ENCODE results near the gene GPRIN1. TPM values are rescaled to one million over a fixed set of nuclear protein-coding genes. Genes with fewer than 3 reads are reported as not detected.

Gene GPRIN1
- total RNA-seq, 1 donor from 2014 or later = 12.3 TPM

DNA sequence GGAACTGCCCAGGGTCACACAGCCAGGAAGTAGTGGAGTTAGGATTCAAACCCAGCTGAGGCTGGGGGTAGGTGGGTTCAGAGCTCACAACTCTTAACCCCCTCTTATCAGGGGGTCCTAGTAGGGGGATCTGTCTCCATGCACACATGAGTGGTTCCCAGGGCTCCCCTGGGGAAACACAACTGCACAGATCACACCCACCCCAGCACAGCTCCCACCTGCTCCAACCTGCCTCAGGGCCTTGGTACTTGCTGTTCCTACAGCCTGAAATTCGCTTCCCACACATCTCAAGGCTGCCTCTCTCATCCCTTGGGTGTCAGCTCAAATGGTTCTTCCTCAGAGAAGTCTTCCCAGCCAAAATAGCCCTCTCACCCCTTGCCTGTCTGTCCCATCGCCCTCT is 15.6 kb upstream of the GPRIN1 start:
- no peak for DNase-seq (ENCODE audit: extremely low read depth, low read depth, low spot score)

DNA sequence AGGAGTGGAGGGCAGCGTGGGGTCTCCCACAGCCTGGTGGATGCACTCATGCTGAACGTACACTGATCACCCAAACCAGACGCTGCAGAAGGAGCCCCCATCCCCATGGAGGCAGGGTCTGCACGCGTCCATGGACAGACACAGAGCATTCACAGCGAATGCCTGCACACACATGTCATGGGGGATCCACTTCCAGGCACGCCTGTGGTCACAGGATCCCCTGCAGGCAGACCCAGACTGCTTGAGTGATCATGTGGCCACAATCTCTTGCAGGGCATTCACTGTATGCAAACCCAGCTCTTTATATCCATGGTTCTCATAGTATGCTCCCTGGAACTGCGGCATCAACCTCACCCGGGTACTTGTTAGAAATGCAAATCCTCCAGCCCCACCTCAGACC is 15.0 kb upstream of the GPRIN1 start:
- DNase-seq (ENCODE audit: extremely low read depth, low read depth, low spot score) = no peak

DNA sequence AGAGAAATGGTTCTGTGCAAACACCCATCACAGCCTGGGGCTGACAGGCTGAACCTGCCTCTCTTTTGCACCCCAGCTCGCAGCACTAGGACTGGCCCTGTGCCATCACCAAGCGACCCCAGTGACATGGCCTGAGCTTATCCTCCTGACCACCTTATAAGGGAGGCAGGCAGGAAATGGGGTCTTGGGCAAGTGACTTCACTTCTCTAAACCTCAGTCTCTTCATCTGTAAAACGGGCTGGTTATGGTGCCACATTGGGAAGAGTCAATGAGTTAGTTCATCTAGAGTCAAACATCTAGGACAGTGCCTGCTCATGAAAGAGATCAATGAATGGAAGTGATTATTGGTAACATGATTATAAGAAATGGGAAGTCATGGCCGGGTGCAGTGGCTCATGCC is 14.2 kb upstream of the GPRIN1 start:
- no peak for DNase-seq (ENCODE audit: extremely low read depth, low read depth, low spot score)

DNA sequence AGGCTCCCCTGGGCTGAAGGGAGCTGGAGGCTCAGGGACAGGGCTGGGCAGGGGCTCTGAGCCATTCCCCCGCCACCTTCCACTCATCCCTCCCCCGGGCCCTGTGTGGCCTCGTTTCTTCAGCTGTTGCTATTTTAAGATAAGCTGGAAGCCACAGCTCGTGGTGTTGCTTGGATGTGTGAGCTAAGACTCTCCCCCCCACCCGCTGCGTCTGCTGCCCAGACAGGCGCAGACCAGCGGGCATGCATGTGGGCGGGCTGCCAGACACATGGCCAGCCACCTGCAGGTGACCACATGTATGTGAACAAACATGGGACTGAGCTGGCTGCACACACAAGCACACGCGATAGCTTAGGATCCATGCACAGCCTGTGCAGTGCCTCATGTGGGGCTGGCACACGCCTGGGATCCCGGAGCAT is 11.7 kb upstream of the GPRIN1 start:
- DNase-seq (ENCODE audit: extremely low read depth, low read depth, low spot score) = no peak

DNA sequence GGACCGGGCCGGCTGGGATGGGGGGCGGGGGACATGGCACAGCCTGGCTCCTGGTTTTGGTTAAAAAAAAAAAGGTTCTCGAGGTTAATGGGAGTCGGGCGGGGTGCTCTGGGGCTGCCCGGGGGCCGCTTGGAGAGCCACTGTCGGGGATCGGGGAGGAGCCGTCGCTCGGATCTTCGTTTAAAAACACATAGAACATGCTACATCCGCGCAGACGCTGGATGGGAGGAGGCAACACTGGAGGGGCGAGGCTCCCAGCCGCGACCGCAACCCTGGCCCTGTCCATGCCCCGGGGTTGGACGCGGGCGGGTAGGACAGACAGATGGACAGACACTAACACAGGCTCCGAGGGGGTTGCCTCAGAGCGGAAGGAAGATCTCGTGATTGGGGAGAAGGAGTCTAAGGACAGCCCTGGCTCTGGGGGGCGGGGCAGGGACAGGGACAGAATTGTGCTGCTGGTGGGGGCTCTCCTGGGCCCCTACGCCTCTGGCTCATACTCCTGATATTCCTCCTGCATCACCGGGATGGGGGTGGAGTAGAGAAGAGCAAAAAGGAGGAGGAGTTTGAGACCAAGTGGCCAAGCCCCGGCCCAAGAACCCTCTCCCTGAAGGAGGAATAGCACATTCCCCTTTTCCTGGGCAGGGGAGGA is 10.5 kb upstream of the GPRIN1 start:
- no peak for DNase-seq (ENCODE audit: extremely low read depth, low read depth, low spot score)

DNA sequence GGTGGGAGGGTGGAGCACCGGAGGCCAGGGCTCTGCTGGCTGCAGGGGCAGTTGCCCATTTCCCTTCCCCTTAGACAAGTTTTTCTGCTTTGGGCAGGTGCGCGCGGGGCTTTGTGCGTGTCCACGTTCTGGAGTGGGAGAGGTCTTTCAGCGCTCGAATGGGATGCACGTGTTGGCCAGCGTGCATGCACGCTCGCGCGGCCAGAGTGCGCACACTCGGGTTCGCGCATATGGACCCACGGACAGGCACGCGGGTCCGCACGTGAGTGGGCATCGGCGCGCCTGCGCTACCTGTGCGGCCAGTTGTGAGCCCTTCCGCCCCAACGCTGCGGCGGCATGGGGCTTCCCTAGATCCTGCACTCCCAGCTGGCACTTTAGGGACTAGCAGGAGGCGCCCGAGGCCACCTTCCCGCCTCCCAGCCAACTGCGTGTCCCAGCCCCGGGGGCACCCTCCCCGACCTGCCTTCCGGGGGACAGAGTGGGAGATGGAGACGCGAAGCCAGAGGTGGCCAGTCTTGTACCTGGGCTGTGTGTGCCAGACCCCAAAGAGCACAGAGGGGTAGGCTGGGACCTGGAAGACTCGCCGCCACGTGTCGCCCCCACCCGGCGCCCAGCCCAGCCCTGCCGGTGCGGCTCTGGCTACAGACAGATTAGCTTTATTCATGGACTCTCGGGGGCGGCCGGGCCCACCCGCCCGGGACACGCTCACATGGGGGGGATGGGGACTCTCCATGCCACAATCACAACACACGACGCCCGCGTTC is 9.8 kb upstream of the GPRIN1 start:
- no peak for DNase-seq (ENCODE audit: extremely low read depth, low read depth, low spot score)

DNA sequence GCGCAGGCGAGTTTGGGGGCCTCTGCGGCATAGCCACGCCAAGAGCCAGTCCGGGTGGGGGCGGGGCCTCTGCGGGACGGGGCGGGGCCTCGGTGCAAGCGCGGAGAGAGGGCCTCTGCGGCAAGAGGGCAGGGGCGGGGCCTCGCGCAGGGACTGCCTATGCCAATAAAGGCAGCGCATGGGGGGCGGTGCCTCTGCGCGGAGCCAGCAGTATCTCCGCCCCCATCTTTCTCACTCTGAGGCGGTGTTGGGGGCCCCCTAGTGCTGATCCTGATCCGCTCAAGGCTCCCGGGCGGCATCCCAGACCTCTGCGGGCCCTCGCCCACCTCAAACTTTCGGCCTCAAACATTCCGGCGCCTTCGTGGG is 9.2 kb upstream of the GPRIN1 start:
- no peak for DNase-seq (ENCODE audit: extremely low read depth, low read depth, low spot score)

DNA sequence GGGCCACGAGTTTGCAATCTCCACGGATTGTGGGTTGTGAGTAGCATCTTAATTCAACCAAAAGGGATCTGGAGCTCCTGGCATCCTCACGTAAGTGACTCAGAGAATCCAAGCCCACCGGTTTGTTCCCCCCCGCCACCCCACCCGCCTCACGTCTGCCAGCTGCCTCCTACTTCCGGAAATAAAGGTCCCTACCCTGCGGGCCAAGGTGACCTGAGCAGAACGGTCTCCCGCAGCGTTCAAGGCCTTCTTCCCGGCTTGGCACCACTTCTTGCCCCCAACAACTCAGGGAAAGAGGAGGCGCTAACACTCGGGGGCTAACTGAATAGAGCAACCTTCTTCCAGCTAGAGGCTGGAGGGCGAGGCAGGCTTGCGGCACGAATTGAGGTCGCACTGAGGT is 8.8 kb upstream of the GPRIN1 start:
- DNase-seq (ENCODE audit: extremely low read depth, low read depth, low spot score) = no peak

DNA sequence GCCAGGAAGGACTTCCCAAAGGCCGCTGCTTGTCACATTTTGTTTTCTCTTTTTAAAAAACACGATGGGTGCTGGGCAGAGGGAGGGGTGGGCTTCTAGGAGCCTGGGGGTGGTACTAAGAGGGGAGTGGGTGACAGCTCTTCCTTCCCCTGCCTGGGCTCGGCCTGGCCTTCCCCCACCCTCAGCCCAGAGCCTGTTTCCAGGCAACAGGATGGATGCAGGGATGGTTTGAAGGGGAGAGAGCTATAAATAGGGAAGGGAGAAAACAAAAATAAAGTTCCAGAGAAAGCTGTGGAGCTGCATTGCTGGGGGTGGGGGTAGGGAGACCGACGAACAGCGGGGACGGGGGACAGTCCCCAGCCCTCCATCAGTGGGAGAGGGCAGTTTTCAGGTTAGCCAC is 6.6 kb upstream of the GPRIN1 start:
- no peak for DNase-seq (ENCODE audit: extremely low read depth, low read depth, low spot score)

DNA sequence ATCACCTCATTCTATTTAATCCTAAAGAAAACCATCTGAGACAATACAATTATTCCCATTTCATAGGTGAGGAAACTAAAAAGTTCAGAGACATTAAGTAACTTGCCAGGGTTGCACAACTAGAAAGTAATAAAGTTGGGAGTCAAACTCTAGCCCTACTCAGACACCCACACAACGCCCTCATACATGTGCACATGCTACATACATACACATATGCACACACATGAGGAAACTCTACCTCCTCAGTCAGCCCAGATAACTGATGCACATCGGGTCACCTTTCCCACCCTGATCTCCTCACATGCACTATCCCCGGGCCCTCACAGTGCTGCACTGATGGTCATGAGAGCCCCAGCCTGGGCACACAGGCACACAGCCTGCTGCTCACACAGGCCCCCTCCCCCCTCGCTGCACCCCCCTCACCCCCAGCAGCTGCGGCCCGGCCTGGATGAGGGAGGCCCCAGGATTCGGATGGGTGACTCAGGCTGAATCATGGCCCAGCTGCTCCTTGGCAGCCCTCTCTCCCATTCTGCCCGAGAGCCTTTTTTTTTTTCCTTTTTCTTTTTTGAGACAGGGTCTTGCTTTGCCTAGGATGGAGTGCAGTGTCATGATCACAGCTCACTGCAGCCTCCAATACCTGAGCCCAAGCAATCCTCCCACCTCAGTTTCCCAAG is 5.0 kb upstream of the GPRIN1 start:
- DNase-seq (ENCODE audit: extremely low read depth, low read depth, low spot score) = no peak

DNA sequence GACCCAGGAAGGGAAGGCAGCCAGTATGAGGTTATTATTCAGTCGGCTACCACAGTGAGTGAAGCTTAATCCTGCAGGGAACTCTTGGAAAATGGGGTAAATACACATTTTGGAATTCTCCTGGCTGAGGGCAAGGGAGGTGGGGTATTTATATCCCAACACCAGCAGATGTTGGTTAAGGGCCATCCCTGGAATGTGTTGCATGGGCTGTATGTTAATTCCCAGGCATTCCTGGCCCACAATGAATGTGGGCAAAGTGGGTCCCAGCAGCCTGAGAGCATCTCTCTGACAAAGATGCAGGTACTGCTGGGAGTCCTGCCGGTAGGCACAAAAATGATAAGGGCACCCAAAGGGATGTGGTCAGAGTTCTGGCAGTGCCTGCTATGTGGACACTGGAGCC is 2.9 kb upstream of the GPRIN1 start:
- no peak for DNase-seq (ENCODE audit: extremely low read depth, low read depth, low spot score)

DNA sequence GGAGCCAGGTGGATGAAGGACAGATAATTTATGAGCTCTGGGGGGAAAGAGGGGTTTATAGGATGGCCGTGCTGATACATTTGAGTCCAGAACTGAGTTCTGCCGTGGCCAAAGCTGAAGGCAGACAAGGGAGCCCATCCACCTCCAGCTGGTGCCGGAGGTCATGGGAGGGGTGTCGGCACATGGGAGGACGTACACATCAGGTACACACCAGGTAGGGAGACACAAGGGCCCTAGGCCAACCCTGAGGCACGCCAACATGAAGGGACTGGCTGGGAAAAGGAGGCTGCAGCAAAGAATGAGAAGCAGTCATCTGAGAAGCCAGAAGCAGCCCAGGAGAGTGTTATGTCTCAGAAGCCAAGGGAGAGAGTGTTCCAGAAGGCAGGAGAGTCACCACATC is 2.1 kb upstream of the GPRIN1 start:
- no peak for DNase-seq (ENCODE audit: extremely low read depth, low read depth, low spot score)

DNA sequence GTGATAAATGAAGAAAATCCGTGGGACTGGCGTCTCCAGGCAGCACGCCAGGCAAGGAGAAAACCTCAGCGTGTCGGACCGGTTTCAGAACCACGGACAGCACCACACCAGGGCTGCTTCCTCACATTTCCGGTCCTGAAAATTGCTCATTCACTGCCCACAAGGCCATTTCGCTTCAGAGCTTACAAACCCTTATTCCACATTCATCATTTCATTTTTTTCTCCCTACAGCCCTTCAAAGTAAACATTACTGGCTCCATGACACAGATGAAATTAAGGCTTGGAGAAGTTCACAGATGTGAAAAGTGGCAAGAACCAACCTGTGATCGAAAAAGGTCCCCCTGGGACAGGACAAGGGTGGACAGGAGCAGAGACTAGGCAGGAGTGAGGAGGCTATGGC is 1.5 kb upstream of the GPRIN1 start:
- DNase-seq (ENCODE audit: extremely low read depth, low read depth, low spot score) = peak; percentile 64

DNA sequence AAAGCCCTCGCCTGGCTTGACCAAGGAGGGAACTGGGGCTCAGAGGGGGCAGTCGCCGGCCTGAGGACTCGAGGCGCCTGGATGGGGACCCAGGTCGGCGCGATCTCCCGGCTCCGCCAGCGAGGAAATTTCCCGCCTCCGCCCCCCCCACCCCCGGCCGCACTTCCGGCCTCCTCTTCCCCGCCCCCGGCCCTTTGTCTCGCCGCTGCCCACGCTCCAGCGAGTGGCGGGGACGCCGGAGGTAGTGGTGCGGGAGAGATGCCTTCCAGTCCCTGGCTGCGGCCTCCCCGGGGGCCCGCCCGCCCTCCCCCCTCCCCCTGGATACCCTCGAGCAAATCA is 448 bp upstream of the GPRIN1 start:
- DNase-seq (ENCODE audit: extremely low read depth, low read depth, low spot score) = no peak

DNA sequence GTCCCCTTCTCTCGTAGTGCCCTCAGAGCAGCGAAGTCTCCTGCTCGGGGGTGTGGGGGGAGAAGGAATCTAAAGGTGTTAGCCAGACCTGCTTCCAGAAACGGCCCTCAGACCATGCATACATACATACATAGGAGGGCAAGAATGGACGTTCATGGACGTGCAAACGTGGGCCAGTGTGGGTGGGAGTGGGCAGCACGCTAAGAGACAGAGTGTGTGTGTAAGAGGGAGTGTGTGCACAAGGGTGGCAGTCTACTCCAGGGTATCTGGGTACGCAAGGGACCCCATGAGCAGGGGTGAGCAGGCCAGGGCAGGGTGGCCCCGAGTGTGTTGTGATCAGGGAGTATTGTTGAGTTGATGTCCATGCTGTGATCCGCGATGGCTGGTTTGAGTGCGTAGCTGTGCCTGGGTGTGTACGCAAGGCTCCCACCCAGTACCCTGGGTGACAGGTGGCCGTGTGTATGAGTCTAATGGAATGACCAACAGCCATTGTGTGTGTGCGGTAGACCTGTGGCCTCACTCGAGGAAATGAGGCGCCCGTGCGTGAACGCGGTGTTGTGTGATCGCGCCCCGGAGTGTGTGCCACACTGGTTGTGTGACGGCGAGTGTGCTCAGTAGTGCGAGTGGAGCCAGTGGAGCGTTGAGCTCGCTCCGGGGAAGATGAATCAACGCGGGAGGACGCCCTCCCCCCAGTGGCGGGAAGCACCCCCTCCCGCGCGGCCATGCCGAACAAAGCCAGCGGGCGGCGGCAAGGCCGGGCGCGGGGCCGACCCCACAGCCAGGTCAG is 826 bp downstream of the GPRIN1 start:
- no peak for DNase-seq (ENCODE audit: extremely low read depth, low read depth, low spot score)

DNA sequence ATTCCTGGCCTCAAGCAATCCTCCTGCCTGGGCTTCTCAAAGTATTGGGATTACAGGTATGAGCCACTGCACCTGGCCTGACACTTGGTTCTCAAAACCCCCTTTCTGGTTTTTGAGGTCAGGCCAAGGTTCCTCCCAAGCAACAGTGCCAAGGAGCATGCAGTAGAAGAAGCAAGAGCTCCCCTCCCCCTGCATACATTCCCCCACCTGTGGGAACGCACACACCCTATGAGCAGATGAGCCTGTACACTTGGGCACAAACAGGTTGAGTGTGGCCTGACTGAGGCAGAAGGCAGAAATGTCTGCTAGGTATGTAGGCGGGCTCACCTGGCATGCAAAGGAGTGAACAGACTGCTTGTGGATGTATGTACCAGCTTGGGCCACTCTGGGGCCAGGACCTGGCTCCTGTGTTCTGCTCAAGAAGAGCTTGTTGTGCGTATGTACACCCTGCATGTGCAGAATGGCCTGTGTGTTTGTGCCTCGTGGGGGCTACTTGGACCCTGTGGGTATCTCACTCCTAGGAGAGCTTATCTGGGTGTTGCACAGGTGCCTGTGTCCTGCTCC is 1.7 kb downstream of the GPRIN1 start:
- DNase-seq (ENCODE audit: extremely low read depth, low read depth, low spot score) = no peak

DNA sequence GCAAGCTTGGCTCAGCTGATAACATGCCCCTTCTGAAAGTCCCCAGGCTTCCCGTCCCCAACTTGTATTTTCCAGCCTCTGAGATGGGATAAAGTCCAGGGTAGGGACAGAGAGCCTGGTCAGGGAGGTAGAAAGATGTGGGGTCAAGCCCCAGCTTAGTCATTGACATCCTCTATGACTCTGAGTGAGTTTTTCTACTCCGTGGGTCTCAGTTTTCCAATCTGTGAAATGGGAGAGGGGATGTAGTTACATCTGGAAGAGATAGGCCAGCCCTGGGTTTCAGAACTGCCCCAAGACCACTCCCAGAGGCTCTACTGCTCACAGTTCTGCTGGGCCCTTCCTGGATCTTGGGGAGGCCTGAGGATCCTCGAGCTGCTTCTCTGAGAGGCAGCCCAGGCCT is 3.1 kb downstream of the GPRIN1 start:
- no peak for DNase-seq (ENCODE audit: extremely low read depth, low read depth, low spot score)

DNA sequence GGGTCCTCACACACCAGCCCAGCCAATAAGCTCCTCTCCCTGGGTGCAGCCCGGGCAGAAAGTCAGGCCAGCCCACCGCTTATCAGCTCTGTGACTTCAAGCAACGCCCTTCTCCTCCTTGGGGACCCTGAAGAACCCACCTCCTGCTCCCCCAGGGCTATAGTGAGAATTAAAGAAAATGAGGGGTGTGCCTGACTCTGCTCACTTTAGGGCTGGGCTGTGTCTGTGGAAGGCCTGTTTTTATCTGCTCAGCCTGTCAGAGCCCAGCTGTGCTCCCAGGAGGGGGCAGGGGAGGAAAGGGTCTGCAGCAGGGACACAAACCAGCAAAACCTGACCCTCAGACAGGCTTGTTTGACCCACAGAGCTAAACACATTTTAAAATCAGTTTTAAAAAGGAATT is 3.9 kb downstream of the GPRIN1 start:
- no peak for DNase-seq (ENCODE audit: extremely low read depth, low read depth, low spot score)

DNA sequence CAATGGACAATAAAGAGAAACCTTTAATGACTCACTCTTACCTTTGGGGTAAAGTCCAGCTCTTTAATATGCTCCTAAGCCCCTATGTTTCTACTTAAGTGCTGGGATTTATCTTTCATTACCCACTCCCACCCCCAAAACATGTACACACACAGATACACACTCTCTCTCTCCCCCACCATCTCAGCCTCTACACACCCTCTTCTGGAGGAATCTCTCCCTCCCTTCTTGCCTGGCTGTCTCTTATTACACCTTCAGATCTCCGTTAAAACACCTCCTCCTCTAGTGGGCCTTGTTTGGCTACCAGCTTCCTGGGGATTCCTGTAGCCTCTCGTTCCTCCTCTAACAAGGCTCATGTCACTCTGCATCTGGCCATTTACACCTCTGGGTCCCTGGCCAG is 6.9 kb downstream of the GPRIN1 start:
- no peak for DNase-seq (ENCODE audit: extremely low read depth, low read depth, low spot score)

DNA sequence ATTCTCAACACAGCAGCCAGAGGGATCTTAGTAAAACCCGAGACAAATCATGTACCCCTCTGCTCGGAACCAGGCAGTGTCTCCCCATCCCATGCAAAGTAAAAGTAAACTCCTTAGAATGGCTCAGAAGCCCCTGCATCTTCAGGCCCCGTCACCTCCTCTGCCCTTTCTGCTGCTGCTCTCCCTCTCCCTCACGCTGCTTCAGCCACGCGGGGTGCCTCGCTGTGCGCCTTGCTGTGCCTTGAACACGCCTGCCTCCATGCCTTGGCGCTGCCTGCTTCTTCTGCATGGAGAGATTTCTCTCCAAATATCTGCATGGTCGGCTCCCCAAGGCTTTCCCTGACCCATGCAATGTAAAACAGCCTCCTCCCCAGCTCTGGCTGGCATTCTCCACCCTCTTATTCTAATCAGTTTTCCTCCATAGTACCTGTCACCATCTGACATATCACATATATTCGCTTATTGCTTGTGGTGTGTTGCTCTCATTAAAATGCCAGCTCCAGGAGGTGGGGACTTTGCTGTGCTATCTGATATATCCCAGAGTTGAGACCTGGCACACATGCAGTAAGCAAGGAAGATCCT is 8.0 kb downstream of the GPRIN1 start:
- DNase-seq (ENCODE audit: extremely low read depth, low read depth, low spot score) = no peak

Data from glomerular endothelial cell (primary cell).